ENCODE results near the gene AURKB.

AURKB gene

GRCh38 chr17:8155231-8155995, 55.0 kb downstream of the AURKB start:
- Mint-ChIP-seq H3K4me3 (no peak overlapping the region), H3K36me3 (ENCODE audit: low read depth) (peaks cover 33% of the 10 kb centered on the region), H3K27me3 (no peaks in the 10 kb centered on the region), H3K4me1 (ENCODE audit: low read depth) (peaks cover 49% of the 10 kb centered on the region), H3K27ac (no peak overlapping the region), H3K9me3 (no peaks in the 10 kb centered on the region)
- no peak for DNase-seq
